K562 (cell line): Measurements from ENCODE around the gene FCHSD1. TPM values are rescaled to one million over a fixed set of nuclear protein-coding genes. Genes with fewer than 3 reads are reported as not detected.

Source experiments
- ARID1B ChIP-seq: fragments of 450-650 bp; IDR thresholded peaks from 2 replicates; pipeline ENCODE4 v1.6.1; 2016; ENCODE audit warnings: antibody characterized with exemption, mild to moderate bottlenecking, inconsistent platforms
- CREB3L1 ChIP-seq: fragments of 450-650 bp; IDR thresholded peaks from 2 replicates; pipeline ENCODE4 v1.6.1; 2014; ENCODE audit warnings: low read depth, mild to moderate bottlenecking, moderate library complexity, borderline replicate concordance
- DDX20 ChIP-seq: fragments of 450-650 bp; IDR thresholded peaks from 2 replicates; pipeline ENCODE4 v1.6.1; 2016; ENCODE audit warnings: missing genetic modification characterization, low read depth, mild to moderate bottlenecking, missing compliant biosample characterization, moderate library complexity
- DPF2 ChIP-seq: fragments of 450-650 bp; IDR thresholded peaks from 2 replicates; pipeline ENCODE4 v1.6.1; 2016
- HLTF ChIP-seq: fragments of 450-650 bp; IDR thresholded peaks from 2 replicates; pipeline ENCODE4 v1.6.1; 2016
- HMG20B ChIP-seq: fragments of 250-450 bp; sonication (Bioruptor Pico); IDR thresholded peaks from 2 replicates; pipeline ENCODE4 v1.5.0; 2021; ENCODE audit warnings: mild to moderate bottlenecking
- HMGN3 ChIP-seq: IDR thresholded peaks from 2 replicates; pipeline ENCODE4 v1.6.1; 2011; ENCODE audit warnings: borderline replicate concordance, low read depth, mild to moderate bottlenecking, mixed read lengths, low read length; ENCODE audit not compliant: insufficient read length; ENCODE audit errors: extremely low read depth
- ILK ChIP-seq: fragments of 450-650 bp; IDR thresholded peaks from 2 replicates; pipeline ENCODE4 v1.6.1; 2016; ENCODE audit warnings: missing genetic modification characterization, low read depth, mild to moderate bottlenecking, missing compliant biosample characterization, moderate library complexity, borderline replicate concordance
- MECOM ChIP-seq: fragments of 250-450 bp; sonication (Bioruptor Pico); IDR thresholded peaks from 2 replicates; pipeline ENCODE4 v1.8.0; 2022; ENCODE audit warnings: inconsistent platforms
- MTA1 ChIP-seq: fragments of 450-650 bp; IDR thresholded peaks from 2 replicates; pipeline ENCODE4 v1.6.1; 2017; ENCODE audit warnings: borderline replicate concordance
- MTA2 ChIP-seq: fragments of 450-650 bp; IDR thresholded peaks from 2 replicates; pipeline ENCODE4 v1.6.1; 2016; ENCODE audit warnings: low read depth
- NR1H2 ChIP-seq: sonication (generic); formaldehyde crosslinking; IDR thresholded peaks from 2 replicates; pipeline ENCODE4 v1.4.0; 2020; ENCODE audit warnings: mild to moderate bottlenecking, missing genetic modification reagents
- NRF1 ChIP-seq, 2 experiments: fragments of 450-650 bp; IDR thresholded peaks in 1 of 2; conservative IDR thresholded peaks in 1 of 2; 2 replicates each; pipeline ENCODE4 v1.6.1; 2014; ENCODE audit warnings: mild to moderate bottlenecking in 2 of 2
- PATZ1 ChIP-seq: fragments of 250-450 bp; sonication (Bioruptor Pico); IDR thresholded peaks from 2 replicates; pipeline ENCODE4 v1.5.0; 2020; ENCODE audit warnings: mild to moderate bottlenecking, borderline replicate concordance
- POLR2G ChIP-seq: fragments of 200-400 bp; formaldehyde crosslinking; IDR thresholded peaks from 2 replicates; pipeline ENCODE4 v1.6.1; 2017; ENCODE audit warnings: low read depth, mild to moderate bottlenecking, antibody characterized with exemption, low read length, moderate library complexity
- PTBP1 ChIP-seq: fragments of 200-400 bp; formaldehyde crosslinking; IDR thresholded peaks from 2 replicates; pipeline ENCODE4 v1.6.1; 2017; ENCODE audit warnings: low read depth, low read length
- SMAD4 ChIP-seq: fragments of 250-450 bp; sonication (Bioruptor Pico); conservative IDR thresholded peaks from 2 replicates; pipeline ENCODE4 v1.8.0; 2021; ENCODE audit warnings: inconsistent platforms, mild to moderate bottlenecking, moderate library complexity
- TRIM24 ChIP-seq, 2 experiments: fragments of 450-650 bp; IDR thresholded peaks; 2 replicates each; pipeline ENCODE4 v1.6.1; 2016
- ZBTB2 ChIP-seq: fragments of 450-650 bp; IDR thresholded peaks from 2 replicates; pipeline ENCODE4 v1.6.1; 2016; ENCODE audit warnings: antibody characterized with exemption
- ZBTB34 ChIP-seq: fragments of 250-450 bp; sonication (Bioruptor Pico); IDR thresholded peaks from 2 replicates; pipeline ENCODE4 v1.8.0; 2021; ENCODE audit warnings: mild to moderate bottlenecking, moderate library complexity
- ZNF282 ChIP-seq: sonication (generic); formaldehyde crosslinking; IDR thresholded peaks from 2 replicates; pipeline ENCODE4 v1.8.1; 2023; ENCODE audit warnings: missing genetic modification reagents
- ZNF778 ChIP-seq: fragments of 450-650 bp; formaldehyde crosslinking; IDR thresholded peaks from 2 replicates; pipeline ENCODE4 v1.4.0; 2020; ENCODE audit warnings: mild to moderate bottlenecking, moderate library complexity
- polyA plus RNA-seq, 8 experiments: library from polyadenylated mRNA; depleted of rRNA in 4 of 8; stranded (reverse) in 5 of 8; unstranded in 3 of 8; fragments of >200 nt; fragmentation: Nextera tagmentation in 2 of 8; fragmentation: Illumina TruSeq in 1 of 8; extraction: Ambion mirVana in 2 of 8; extraction: Trizol in 1 of 8; gene quantifications; 2 replicates each; pipeline versions ENCODE4 v1.2.1 to v1.2.3, GENCODE V29; 2011 to 2014; ENCODE audit warnings: inconsistent platforms in 1 of 8, missing spikeins in 1 of 8
- total RNA-seq, 7 experiments: library from RNA; depleted of rRNA in 6 of 7; stranded (reverse); fragments of >200 nt in 6 of 7; fragmentation: Illumina TruSeq in 2 of 7; extraction: Trizol in 2 of 7; gene quantifications; 2 replicates each; pipeline versions ENCODE4 v1.2.1 to v1.2.3, GENCODE V29; 2011 to 2021; ENCODE audit warnings: low replicate concordance in 1 of 7

Gene FCHSD1
- total and polyA plus RNA-seq, 9 of the 15 experiments (the other 6 are each of a cell fraction or from before 2014, with no cell fraction given) = 0.35 to 37.5 (median 13.6) TPM

- TF ChIP-seq ZBTB34 (CRISPR knock-in tag) (no peak), HMGN3 (peak; percentile 1), ZNF778 (CRISPR knock-in tag) (no peak), PATZ1 (CRISPR knock-in tag) (no peak), DDX20 (tag) (no peak), ZBTB2 (peak; percentile 9; the same call in 1 of the 2 replicates), ILK (tag) (no peak), NRF1 (conservative IDR thresholded peaks at IDR 0.05 in 1 of 2, IDR thresholded peaks at IDR 0.05 in 1 of 2) (no peak), ZNF282 (CRISPR knock-in tag) (peak; percentile 82; the same call in 1 of the 2 replicates), CREB3L1 (peak; percentile 14; the same call in 1 of the 2 replicates), MTA1 (no peak), ARID1B (0 out of 2 replicates have a peak, but pooled peaks have one; percentile 12), PTBP1 (no peak), TRIM24 (IDR thresholded peaks at IDR 0.05) (0 out of 4 replicates have a peak, but pooled peaks of 1 of the 2 experiments have one; percentile 25), MTA2 (no peak), SMAD4 (no peak), HMG20B (no peak), NR1H2 (no peak), HLTF (no peak), MECOM (CRISPR knock-in tag) (no peak), DPF2 (no peak), POLR2G (peak; percentile 59)
Observed at GRCh38 chr5:141637767-141638419, 13.3 kb downstream of the FCHSD1 start (continued).
